Neuronal stem cell (in vitro differentiated cells): ENCODE results near the gene STX1A.
"Not testable (repeated sequence)": the region's sequence is repeated elsewhere in the genome, so short reads cannot be mapped to it uniquely, and the experiment has no call there.

ENCODE experiments used
- DNase-seq: peaks from one replicate; pipeline ENCODE4 v3.0.0-alpha.2; 2013; ENCODE audit warnings: low spot score
- H2AFZ ChIP-seq: one replicate; pipeline ENCODE4 v1.6.1; 2013; ENCODE audit warnings: mild to moderate bottlenecking, low read length, inconsistent platforms
- H2AK5ac ChIP-seq: 2 replicates; pipeline ENCODE4 v1.6.1; 2013; ENCODE audit warnings: low read depth, mild to moderate bottlenecking, inconsistent platforms, low read length, moderate library complexity, mixed read lengths
- H2BK120ac ChIP-seq: 2 replicates; pipeline ENCODE4 v1.6.1; 2013; ENCODE audit warnings: low read depth, mild to moderate bottlenecking, inconsistent platforms, low read length, moderate library complexity, mixed read lengths
- H2BK12ac ChIP-seq: one replicate; pipeline ENCODE4 v1.6.1; 2013; ENCODE audit warnings: low read length, inconsistent platforms
- H2BK15ac ChIP-seq: 2 replicates; pipeline ENCODE4 v1.6.1; 2013; ENCODE audit warnings: mild to moderate bottlenecking, low read length, inconsistent platforms, mixed read lengths
- H2BK5ac ChIP-seq: one replicate; pipeline ENCODE4 v1.6.1; 2013; ENCODE audit warnings: inconsistent platforms, mild to moderate bottlenecking, low read length, moderate library complexity
- H3K14ac ChIP-seq: one replicate; pipeline ENCODE4 v1.6.1; 2013; ENCODE audit warnings: low read length, inconsistent platforms
- H3K18ac ChIP-seq: 2 replicates; pipeline ENCODE4 v1.6.1; 2013; ENCODE audit warnings: low read length, inconsistent platforms
- H3K23ac ChIP-seq: 2 replicates; pipeline ENCODE4 v1.6.1; 2013; ENCODE audit warnings: low read depth, mild to moderate bottlenecking, mixed read lengths, low read length, inconsistent platforms; ENCODE audit not compliant: poor library complexity
- H3K27ac ChIP-seq: replicated peaks from 3 replicates; pipeline ENCODE4 v1.5.1; 2013; ENCODE audit warnings: low read length, inconsistent platforms
- H3K27me3 ChIP-seq, 3 experiments: 2 replicates each; pipeline ENCODE4 v1.6.1; 2013; ENCODE audit warnings: low read length in 3 of 3, mild to moderate bottlenecking in 2 of 3, inconsistent platforms in 1 of 3, low read depth in 1 of 3, mixed read lengths in 1 of 3, moderate library complexity in 1 of 3; ENCODE audit not compliant: control insufficient read depth in 3 of 3, insufficient read depth in 3 of 3
- H3K36me3 ChIP-seq, 2 donors: replicated peaks in 1 of 2; 2 replicates each; pipeline ENCODE4 v1.6.1; 2013; ENCODE audit warnings: low read length in 2 of 2; ENCODE audit not compliant: control insufficient read depth in 2 of 2, insufficient read depth in 2 of 2
- H3K4ac ChIP-seq: 2 replicates; pipeline ENCODE4 v1.6.1; 2013; ENCODE audit warnings: inconsistent platforms, mild to moderate bottlenecking, low read length, moderate library complexity
- H3K4me1 ChIP-seq, 2 donors: 1 replicate in 1 of 2; 2 replicates in 1 of 2; pipeline ENCODE4 v1.6.1; 2013; ENCODE audit warnings: low read length in 2 of 2, low read depth in 1 of 2; ENCODE audit not compliant: control insufficient read depth in 2 of 2, insufficient read depth in 1 of 2
- H3K4me2 ChIP-seq: one replicate; pipeline ENCODE4 v1.6.1; 2013; ENCODE audit warnings: mild to moderate bottlenecking, low read length, inconsistent platforms; ENCODE audit not compliant: insufficient read depth, poor library complexity, severe bottlenecking
- H3K4me3 ChIP-seq, 2 donors: 2 replicates each; pipeline ENCODE4 v1.5.1; 2013; ENCODE audit warnings: low read length in 2 of 2, mild to moderate bottlenecking in 2 of 2, inconsistent platforms in 1 of 2, moderate library complexity in 1 of 2
- H3K79me1 ChIP-seq: one replicate; pipeline ENCODE4 v1.6.1; 2013; ENCODE audit warnings: low read depth, mild to moderate bottlenecking, inconsistent platforms, low read length, moderate library complexity
- H3K9ac ChIP-seq: one replicate; pipeline ENCODE4 v1.6.1; 2013; ENCODE audit warnings: mild to moderate bottlenecking, low read depth, low read length, inconsistent platforms; ENCODE audit not compliant: poor library complexity
- H3K9me3 ChIP-seq, 2 donors: replicated peaks in 1 of 2; 2 replicates each; pipeline versions ENCODE3 to v1.6.1; 2013; ENCODE audit warnings: low read length in 2 of 2, mild to moderate bottlenecking in 2 of 2, inconsistent platforms in 1 of 2, low read depth in 1 of 2, mixed read lengths in 1 of 2, moderate library complexity in 1 of 2; ENCODE audit not compliant: control insufficient read depth in 2 of 2, insufficient read depth in 1 of 2
- H4K8ac ChIP-seq: one replicate; pipeline ENCODE4 v1.6.1; 2013; ENCODE audit warnings: low read depth, mild to moderate bottlenecking, inconsistent platforms, low read length, moderate library complexity
- H4K91ac ChIP-seq: one replicate; pipeline ENCODE4 v1.6.1; 2013; ENCODE audit warnings: low read length, low read depth, mild to moderate bottlenecking, inconsistent platforms; ENCODE audit not compliant: poor library complexity
- WGBS, 2 donors: extraction: QIAGEN DNeasy Blood & Tissue Kit; methylation state at CpG; one replicate each; pipeline ENCODE4 v1.1.7; 2013; ENCODE audit warnings: missing lambda C conversion rate in 2 of 2, mixed read lengths in 1 of 2; ENCODE audit not compliant: insufficient read length in 2 of 2, insufficient replicate concordance in 1 of 2; ENCODE audit errors: extremely low coverage in 2 of 2; 5-methylcytosine and 5-hydroxymethylcytosine counted together

STX1A gene

GRCh38 chr7:73715648-73716317, 3.7 kb downstream of the STX1A start:
- no peak overlapping the region for H2BK120ac ChIP-seq
- H2AFZ ChIP-seq = no peak overlapping the region
- H3K9me3 ChIP-seq = no peaks in the 10 kb centered on the region
- H3K4me3 ChIP-seq = no peak overlapping the region
- DNase-seq = no peak
- H3K4me2 ChIP-seq = no peak overlapping the region
- H3K27me3 ChIP-seq = peaks cover 0 to 17% (median 8%) of the 10 kb centered on the region in 3 experiments
- no peak overlapping the region for H3K18ac ChIP-seq
- peak overlapping the region; percentile 45 for H3K23ac ChIP-seq
- WGBS, 2 donors = no CpG with 5 or more reads among the region's 16 CpGs
- no peak overlapping the region for H3K9ac ChIP-seq
- H3K14ac ChIP-seq = no peak overlapping the region
- H4K8ac ChIP-seq = no peak overlapping the region
- H3K79me1 ChIP-seq = peaks cover 10% of the 10 kb centered on the region
- H3K4ac ChIP-seq = no peak overlapping the region
- H2AK5ac ChIP-seq = no peak overlapping the region
- no peaks in the 10 kb centered on the region for H3K36me3 ChIP-seq
- H2BK5ac ChIP-seq = no peak overlapping the region
- H4K91ac ChIP-seq = no peak overlapping the region
- no peak overlapping the region for H3K27ac ChIP-seq
- H2BK15ac ChIP-seq = no peak overlapping the region
- H3K4me1 ChIP-seq = peaks cover 3 to 4% of the 10 kb centered on the region in 2 donors
- no peak overlapping the region for H2BK12ac ChIP-seq

GRCh38 chr7:73713319-73713718, 6.2 kb downstream of the STX1A start:
- not testable (repeated sequence) for H2BK5ac ChIP-seq, H2BK12ac ChIP-seq, H3K14ac ChIP-seq, H3K27ac ChIP-seq, H3K4me1 ChIP-seq, H3K9ac ChIP-seq, H3K27me3 ChIP-seq, DNase-seq, H2BK120ac ChIP-seq, H2AFZ ChIP-seq, H4K91ac ChIP-seq, H4K8ac ChIP-seq, H2BK15ac ChIP-seq, H3K18ac ChIP-seq, H3K36me3 ChIP-seq, H3K23ac ChIP-seq, H2AK5ac ChIP-seq, H3K4me2 ChIP-seq, H3K9me3 ChIP-seq, H3K4me3 ChIP-seq, H3K4ac ChIP-seq
- no CpG with 5 or more reads among the region's 6 CpGs for WGBS, 2 donors
- H3K79me1 ChIP-seq = peaks cover 11% of the 10 kb centered on the region

GRCh38 chr7:73712773-73713172, 6.7 kb downstream of the STX1A start:
- Histone ChIP-seq H2BK15ac (no peak overlapping the region), H3K4me3 (no peak overlapping the region), H3K79me1 (peaks cover 10% of the 10 kb centered on the region), H3K23ac (no peak overlapping the region), H2BK12ac (no peak overlapping the region), H4K91ac (no peak overlapping the region), H2BK5ac (no peak overlapping the region), H3K4me2 (no peak overlapping the region), H3K18ac (no peak overlapping the region), H3K4me1 (peaks cover 0 to 3% of the 10 kb centered on the region in 2 donors), H3K27me3 (peaks cover 0 to under 1% (median 0%) of the 10 kb centered on the region in 3 experiments), H3K36me3 (no peaks in the 10 kb centered on the region), H2AFZ (no peak overlapping the region), H3K27ac (no peak overlapping the region), H3K9ac (no peak overlapping the region), H4K8ac (no peak overlapping the region), H3K9me3 (no peaks in the 10 kb centered on the region), H3K14ac (no peak overlapping the region), H2AK5ac (no peak overlapping the region), H3K4ac (no peak overlapping the region), H2BK120ac (no peak overlapping the region)
- no CpG with 5 or more reads among the region's 1 CpG for WGBS, 2 donors
- DNase-seq = no peak

- no peak overlapping the region for H2BK12ac ChIP-seq
- peaks cover 2 to 5% of the 10 kb centered on the region in 2 donors for H3K4me1 ChIP-seq
- no peak overlapping the region for H3K18ac ChIP-seq
- peaks cover 2 to 4% of the 10 kb centered on the region in 2 donors for H3K36me3 ChIP-seq
- H3K9me3 ChIP-seq = no peaks in the 10 kb centered on the region
- H2BK15ac ChIP-seq = no peak overlapping the region
- no peak for DNase-seq
- no CpG with 5 or more reads among the region's 16 CpGs for WGBS, 2 donors
- H3K4ac ChIP-seq = no peak overlapping the region
- H3K79me1 ChIP-seq = peaks cover 8% of the 10 kb centered on the region
- H4K8ac ChIP-seq = no peak overlapping the region
- no peak overlapping the region for H2BK120ac ChIP-seq
- no peak overlapping the region for H2BK5ac ChIP-seq
- no peak overlapping the region for H4K91ac ChIP-seq
- no peak overlapping the region for H3K4me3 ChIP-seq
- no peaks in the 10 kb centered on the region for H3K27me3 ChIP-seq
- H3K27ac ChIP-seq = no peak overlapping the region
- H2AK5ac ChIP-seq = no peak overlapping the region
- H3K23ac ChIP-seq = peak overlapping the region; percentile 31
- H2AFZ ChIP-seq = no peak overlapping the region
- H3K9ac ChIP-seq = peak overlapping the region; percentile 63
- peak overlapping the region; percentile 21 for H3K14ac ChIP-seq
- no peak overlapping the region for H3K4me2 ChIP-seq
Measured at GRCh38 chr7:73708961-73709549, 10.4 kb downstream of the STX1A start.
